SK-N-SH treated with all-trans-retinoic acid at 6 μM for 48 hours (cell line): ENCODE measurements around the gene CEPT1.

Source experiments
- ATAC-seq: fragments of 200-7000 bp; cut with Tn5 transposase; 3 replicates; pipeline ENCODE4 v1.9.1; 2020; ENCODE audit warnings: mild to moderate bottlenecking, moderate library complexity
- ARNTL ChIP-seq: fragments of 450-650 bp; formaldehyde crosslinking; IDR thresholded peaks from 2 replicates; pipeline ENCODE4 v1.5.0; 2020; ENCODE audit warnings: low read depth, mild to moderate bottlenecking, moderate library complexity, borderline replicate concordance
- BACH2 ChIP-seq: fragments of 250-450 bp; sonication (Bioruptor Pico); IDR thresholded peaks from 2 replicates; pipeline ENCODE4 v1.9.0; 2021; ENCODE audit warnings: mild to moderate bottlenecking, borderline replicate concordance
- ESRRG ChIP-seq: fragments of 250-450 bp; sonication (Bioruptor Pico); IDR thresholded peaks from 2 replicates; pipeline ENCODE4 v1.6.1; 2021; ENCODE audit warnings: mild to moderate bottlenecking
- GLIS3 ChIP-seq: fragments of 250-450 bp; sonication (Bioruptor Pico); IDR thresholded peaks from 2 replicates; pipeline ENCODE4 v1.5.0; 2020; ENCODE audit warnings: mild to moderate bottlenecking, moderate library complexity
- ISL1 ChIP-seq: fragments of 250-450 bp; sonication (Bioruptor Pico); IDR thresholded peaks from 2 replicates; pipeline ENCODE4 v2.1.2; 2022; ENCODE audit warnings: mild to moderate bottlenecking, moderate library complexity
- OSR1 ChIP-seq: fragments of 250-450 bp; sonication (Bioruptor Pico); IDR thresholded peaks from 2 replicates; pipeline ENCODE4 v1.8.0; 2022; ENCODE audit warnings: moderate library complexity, mild to moderate bottlenecking, inconsistent platforms
- PPARA ChIP-seq: fragments of 250-450 bp; sonication (Bioruptor Pico); IDR thresholded peaks from 2 replicates; pipeline ENCODE4 v1.5.0; 2020; ENCODE audit warnings: mild to moderate bottlenecking, borderline replicate concordance
- RARB ChIP-seq: fragments of 250-450 bp; sonication (Bioruptor Pico); IDR thresholded peaks from 2 replicates; pipeline ENCODE4 v1.8.0; 2021; ENCODE audit warnings: mild to moderate bottlenecking, moderate library complexity
- SNAI2 ChIP-seq: fragments of 250-450 bp; sonication (Bioruptor Pico); IDR thresholded peaks from 2 replicates; pipeline ENCODE4 v1.5.0; 2020; ENCODE audit warnings: mild to moderate bottlenecking, moderate library complexity
- TCF4 ChIP-seq: fragments of 250-450 bp; sonication (Bioruptor Pico); IDR thresholded peaks from 2 replicates; pipeline ENCODE4 v1.8.0; 2021; ENCODE audit warnings: mild to moderate bottlenecking, moderate library complexity, borderline replicate concordance
- TOX ChIP-seq: fragments of 250-450 bp; sonication (Bioruptor Pico); IDR thresholded peaks from 2 replicates; pipeline ENCODE4 v1.8.0; 2021; ENCODE audit warnings: mild to moderate bottlenecking, moderate library complexity, borderline replicate concordance
- ZC3H10 ChIP-seq: fragments of 250-450 bp; sonication (Bioruptor Pico); IDR thresholded peaks from 2 replicates; pipeline ENCODE4 v1.5.1; 2021; ENCODE audit warnings: mild to moderate bottlenecking, moderate library complexity
- ZFP3 ChIP-seq: fragments of 250-450 bp; sonication (Bioruptor Pico); IDR thresholded peaks from 2 replicates; pipeline ENCODE4 v1.5.0; 2020; ENCODE audit warnings: mild to moderate bottlenecking, moderate library complexity
- ZFP30 ChIP-seq: fragments of 450-650 bp; formaldehyde crosslinking; IDR thresholded peaks from 2 replicates; pipeline ENCODE4 v1.5.0; 2022; ENCODE audit warnings: mild to moderate bottlenecking, moderate library complexity
- ZNF565 ChIP-seq: fragments of 450-650 bp; formaldehyde crosslinking; conservative IDR thresholded peaks from 2 replicates; pipeline ENCODE4 v1.5.0; 2020; ENCODE audit warnings: low read depth, mild to moderate bottlenecking, moderate library complexity
- ZNF70 ChIP-seq: fragments of 450-650 bp; formaldehyde crosslinking; IDR thresholded peaks from 2 replicates; pipeline ENCODE4 v1.5.0; 2020; ENCODE audit warnings: mild to moderate bottlenecking, moderate library complexity
- ZNF8 ChIP-seq: fragments of 450-650 bp; formaldehyde crosslinking; IDR thresholded peaks from 2 replicates; pipeline ENCODE4 v1.5.0; 2020; ENCODE audit warnings: mild to moderate bottlenecking, moderate library complexity
- TF ChIP-seq, protein P1 (sequence below): fragments of 250-450 bp; sonication (Bioruptor Pico); IDR thresholded peaks from 2 replicates; pipeline ENCODE4 v1.5.0; 2020; ENCODE audit warnings: mild to moderate bottlenecking, moderate library complexity
- TF ChIP-seq, protein P2 (sequence below): fragments of 250-450 bp; sonication (Bioruptor Pico); IDR thresholded peaks from 2 replicates; pipeline ENCODE4 v1.8.0; 2021; ENCODE audit warnings: low read depth, mild to moderate bottlenecking, moderate library complexity, borderline replicate concordance

CEPT1 gene

DNA sequence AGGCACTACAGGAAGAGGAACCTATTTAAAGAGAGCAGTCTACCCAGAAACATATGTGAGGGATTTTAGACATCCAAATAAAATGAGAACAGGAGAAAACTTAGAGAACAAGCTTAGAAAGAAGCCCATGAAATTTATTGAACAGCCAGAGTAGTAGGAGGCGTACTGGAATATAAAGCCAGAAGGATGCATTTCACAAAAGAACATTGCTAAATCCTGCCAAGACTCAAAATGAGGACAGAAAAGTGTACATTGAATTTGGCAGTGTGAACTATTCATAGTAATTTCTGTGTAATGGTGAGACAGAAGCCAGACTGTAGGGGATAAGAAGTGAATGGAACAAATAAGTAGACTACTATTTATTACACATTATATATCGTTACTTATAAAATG, 22.5 kb downstream of the CEPT1 start:
- no peak for ATAC-seq
- no peak for TF ChIP-seq SNAI2
- no peak for TF ChIP-seq TOX (CRISPR knock-in tag)
- TF ChIP-seq ESRRG (CRISPR knock-in tag) = no peak

DNA sequence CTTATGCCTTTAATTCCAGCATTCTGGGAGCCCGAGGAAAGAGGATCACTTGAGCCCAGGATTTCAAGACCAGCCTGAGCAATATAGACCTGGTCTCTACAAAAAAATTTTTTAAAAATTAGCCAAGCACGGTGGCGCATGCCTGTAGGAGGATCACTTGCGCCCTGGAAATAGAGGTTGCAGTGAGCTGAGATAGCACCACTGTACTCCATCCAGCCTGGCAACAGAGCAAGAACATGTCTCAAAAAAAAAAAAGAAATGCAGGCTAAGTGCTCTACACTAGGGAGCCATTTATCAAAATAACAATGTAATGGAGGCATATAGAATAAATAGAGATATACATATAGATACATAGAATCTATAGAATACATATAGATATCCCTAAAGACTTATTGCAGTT, 23.3 kb downstream of the CEPT1 start:
- ATAC-seq = no peak
- no peak for TF ChIP-seq ZFP30
- no peak for TF ChIP-seq PPARA (CRISPR knock-in tag)
- TF ChIP-seq, protein P1, sequence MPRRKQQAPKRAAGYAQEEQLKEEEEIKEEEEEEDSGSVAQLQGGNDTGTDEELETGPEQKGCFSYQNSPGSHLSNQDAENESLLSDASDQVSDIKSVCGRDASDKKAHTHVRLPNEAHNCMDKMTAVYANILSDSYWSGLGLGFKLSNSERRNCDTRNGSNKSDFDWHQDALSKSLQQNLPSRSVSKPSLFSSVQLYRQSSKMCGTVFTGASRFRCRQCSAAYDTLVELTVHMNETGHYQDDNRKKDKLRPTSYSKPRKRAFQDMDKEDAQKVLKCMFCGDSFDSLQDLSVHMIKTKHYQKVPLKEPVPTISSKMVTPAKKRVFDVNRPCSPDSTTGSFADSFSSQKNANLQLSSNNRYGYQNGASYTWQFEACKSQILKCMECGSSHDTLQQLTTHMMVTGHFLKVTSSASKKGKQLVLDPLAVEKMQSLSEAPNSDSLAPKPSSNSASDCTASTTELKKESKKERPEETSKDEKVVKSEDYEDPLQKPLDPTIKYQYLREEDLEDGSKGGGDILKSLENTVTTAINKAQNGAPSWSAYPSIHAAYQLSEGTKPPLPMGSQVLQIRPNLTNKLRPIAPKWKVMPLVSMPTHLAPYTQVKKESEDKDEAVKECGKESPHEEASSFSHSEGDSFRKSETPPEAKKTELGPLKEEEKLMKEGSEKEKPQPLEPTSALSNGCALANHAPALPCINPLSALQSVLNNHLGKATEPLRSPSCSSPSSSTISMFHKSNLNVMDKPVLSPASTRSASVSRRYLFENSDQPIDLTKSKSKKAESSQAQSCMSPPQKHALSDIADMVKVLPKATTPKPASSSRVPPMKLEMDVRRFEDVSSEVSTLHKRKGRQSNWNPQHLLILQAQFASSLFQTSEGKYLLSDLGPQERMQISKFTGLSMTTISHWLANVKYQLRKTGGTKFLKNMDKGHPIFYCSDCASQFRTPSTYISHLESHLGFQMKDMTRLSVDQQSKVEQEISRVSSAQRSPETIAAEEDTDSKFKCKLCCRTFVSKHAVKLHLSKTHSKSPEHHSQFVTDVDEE = no peak
- no peak for TF ChIP-seq GLIS3 (CRISPR knock-in tag)
- TF ChIP-seq, protein P2, sequence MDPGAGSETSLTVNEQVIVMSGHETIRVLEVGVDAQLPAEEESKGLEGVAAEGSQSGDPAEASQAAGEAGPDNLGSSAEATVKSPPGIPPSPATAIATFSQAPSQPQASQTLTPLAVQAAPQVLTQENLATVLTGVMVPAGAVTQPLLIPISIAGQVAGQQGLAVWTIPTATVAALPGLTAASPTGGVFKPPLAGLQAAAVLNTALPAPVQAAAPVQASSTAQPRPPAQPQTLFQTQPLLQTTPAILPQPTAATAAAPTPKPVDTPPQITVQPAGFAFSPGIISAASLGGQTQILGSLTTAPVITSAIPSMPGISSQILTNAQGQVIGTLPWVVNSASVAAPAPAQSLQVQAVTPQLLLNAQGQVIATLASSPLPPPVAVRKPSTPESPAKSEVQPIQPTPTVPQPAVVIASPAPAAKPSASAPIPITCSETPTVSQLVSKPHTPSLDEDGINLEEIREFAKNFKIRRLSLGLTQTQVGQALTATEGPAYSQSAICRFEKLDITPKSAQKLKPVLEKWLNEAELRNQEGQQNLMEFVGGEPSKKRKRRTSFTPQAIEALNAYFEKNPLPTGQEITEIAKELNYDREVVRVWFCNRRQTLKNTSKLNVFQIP = no peak
- no peak for TF ChIP-seq TCF4 (CRISPR knock-in tag)
- TF ChIP-seq ZNF8 (CRISPR knock-in tag) = no peak
- TF ChIP-seq TOX (CRISPR knock-in tag) = no peak
- TF ChIP-seq ZC3H10 (CRISPR knock-in tag) = no peak
- TF ChIP-seq, all 23 proteins: peak for 0

DNA sequence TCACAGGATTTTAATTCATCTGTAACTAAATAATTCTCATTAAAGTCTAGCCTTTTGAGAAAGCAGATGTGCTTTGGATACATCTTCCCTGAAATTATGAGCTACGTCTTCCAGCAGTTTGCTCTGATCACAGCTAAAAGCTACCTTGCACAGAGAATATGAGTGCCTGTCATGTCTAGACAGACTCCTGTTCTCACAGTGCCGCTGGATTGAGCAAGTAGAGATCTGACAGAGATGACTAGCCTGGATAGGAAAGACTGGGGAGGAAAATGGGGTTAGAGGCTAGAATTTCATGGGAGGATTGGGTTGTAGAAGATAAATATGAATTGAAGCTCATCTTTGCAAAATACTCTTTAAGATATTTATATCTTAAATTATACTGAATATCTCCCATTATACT, 24.1 kb downstream of the CEPT1 start:
- ATAC-seq = no peak
- TF ChIP-seq ARNTL (CRISPR knock-in tag) = no peak
- no peak for TF ChIP-seq ZFP3
- TF ChIP-seq, protein P2 = no peak

DNA sequence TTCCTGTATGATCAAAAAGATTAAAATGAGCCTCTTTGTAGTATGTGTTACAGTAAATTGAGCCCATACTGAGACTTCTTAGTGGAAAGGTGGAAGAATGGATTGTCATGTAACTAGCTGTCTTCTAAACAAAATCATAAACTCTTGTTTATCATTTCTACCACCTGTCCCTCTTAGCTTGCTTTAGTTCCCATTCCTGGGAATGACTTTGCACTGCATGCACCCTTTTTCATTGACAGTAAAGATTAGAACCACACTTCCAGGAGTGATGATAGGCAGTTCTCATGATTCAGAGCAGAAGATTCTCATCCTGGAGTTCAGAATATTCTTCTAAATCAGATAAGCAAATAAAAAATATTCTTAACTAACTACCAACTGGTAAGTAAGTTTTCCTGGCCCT, 32.4 kb downstream of the CEPT1 start:
- TF ChIP-seq ISL1 (CRISPR knock-in tag) = no peak
- no peak for TF ChIP-seq BACH2 (CRISPR knock-in tag)
- no peak for TF ChIP-seq ZC3H10 (CRISPR knock-in tag)
- TF ChIP-seq ESRRG (CRISPR knock-in tag) = no peak
- no peak for TF ChIP-seq RARB (CRISPR knock-in tag)
- TF ChIP-seq TCF4 (CRISPR knock-in tag) = no peak
- no peak for TF ChIP-seq ZFP3
- no peak for TF ChIP-seq PPARA (CRISPR knock-in tag)
- no peak for TF ChIP-seq ZNF565 (CRISPR knock-in tag)
- TF ChIP-seq, protein P1 = no peak
- TF ChIP-seq ARNTL (CRISPR knock-in tag) = no peak
- TF ChIP-seq ZNF70 (CRISPR knock-in tag) = no peak
- no peak for TF ChIP-seq ZNF8 (CRISPR knock-in tag)
- no peak for ATAC-seq

DNA sequence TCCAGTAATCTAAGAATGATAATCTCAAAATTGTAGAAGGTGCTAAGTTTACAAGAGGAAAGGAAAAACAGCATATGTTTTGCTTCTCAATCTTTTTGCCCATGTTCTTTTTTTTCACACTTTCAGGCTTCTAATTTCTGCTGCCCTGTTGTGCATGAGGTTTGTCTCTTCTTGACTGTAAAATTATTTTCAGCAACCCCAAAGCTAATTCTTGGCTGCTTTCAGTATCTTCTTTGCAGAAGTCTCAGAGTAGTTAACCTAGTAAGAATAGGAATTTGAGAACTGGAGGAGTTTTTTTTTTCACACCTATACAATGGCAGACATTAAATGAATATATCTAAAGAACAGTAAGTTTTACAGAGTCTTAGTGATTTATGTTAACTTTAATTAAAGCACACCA, 34.0 kb downstream of the CEPT1 start:
- no peak for ATAC-seq
- TF ChIP-seq OSR1 (CRISPR knock-in tag) = no peak
